GM12878 (cell line): Measurements from ENCODE around the gene PLEKHJ1. TPM values are rescaled to one million over a fixed set of nuclear protein-coding genes. Genes with fewer than 3 reads are reported as not detected.

Source experiments
- ATAC-seq: fragments of 200-7000 bp; cut with Tn5 transposase; 3 replicates; pipeline ENCODE4 v1.9.1; 2020; ENCODE audit warnings: mild to moderate bottlenecking, moderate library complexity
- BruUV-seq: library from RNA; stranded (reverse); fragments of 400-500 nt; replicated peaks from 2 replicates; lab custom pipeline; 2021; lab: Mats Ljungman, UMichigan
- CTCF ChIA-PET: fragments of 300-600 bp; sonication (Branson Sonifier 250); formaldehyde crosslinking; extraction: SDS; loops from one replicate; lab custom pipeline; 2021; ENCODE audit warnings: inconsistent platforms; lab: Yijun Ruan, JAX
- POLR2A ChIA-PET: fragments of 350-600 bp; formaldehyde crosslinking; extraction: SDS; loops from one replicate; lab custom pipeline; 2021; ENCODE audit warnings: inconsistent platforms; lab: Charles Lee
- RAD21 ChIA-PET: fragments of 300-600 bp; sonication (Branson Sonifier 250); formaldehyde crosslinking; loops from one replicate; lab custom pipeline; 2023; ENCODE audit warnings: antibody characterized with exemption; ENCODE audit not compliant: unreplicated experiment; lab: Charles Lee
- SMC1A ChIA-PET: fragments of 300-600 bp; sonication (Branson Sonifier 250); formaldehyde crosslinking; loops from one replicate; lab custom pipeline; 2023; ENCODE audit not compliant: unreplicated experiment, uncharacterized antibody; lab: Charles Lee
- DNase-seq: peaks from one replicate; pipeline ENCODE4 v3.0.0-alpha.2; 2011; ENCODE audit warnings: low read depth, low spot score
- FAIRE-seq: peaks from 3 replicates; lab custom pipeline; 2011; peaks lifted over from hg19 to GRCh38; lab: Jason Lieb, UNC
- H2AFZ ChIP-seq: 2 replicates; pipeline ENCODE4 v1.6.0; 2011; ENCODE audit warnings: low read depth, low read length, control low read depth; ENCODE audit not compliant: control insufficient read depth
- H3K27ac ChIP-seq: 2 replicates; pipeline ENCODE4 v1.5.1; 2011; ENCODE audit warnings: control low read depth; ENCODE audit not compliant: control insufficient read depth, insufficient read depth
- H3K27me3 ChIP-seq, 2 experiments: replicated peaks in 1 of 2; 2 replicates each; pipeline versions ENCODE4 v1.6.0 to v1.6.1; 2011; ENCODE audit warnings: low read length in 1 of 2; ENCODE audit not compliant: control insufficient read depth in 2 of 2, insufficient read depth in 2 of 2
- H3K36me3 ChIP-seq, 2 experiments: 2 replicates each; pipeline ENCODE4 v1.5.1; 2011; ENCODE audit warnings: low read length in 1 of 2; ENCODE audit not compliant: control insufficient read depth in 2 of 2, insufficient read depth in 2 of 2
- H3K4me1 ChIP-seq: 2 replicates; pipeline ENCODE4 v1.6.1; 2011; ENCODE audit warnings: mild to moderate bottlenecking, low read length, moderate library complexity, mixed read lengths; ENCODE audit not compliant: control insufficient read depth, insufficient read depth
- H3K4me2 ChIP-seq: 2 replicates; pipeline ENCODE4 v1.6.0; 2011; ENCODE audit warnings: control low read depth; ENCODE audit not compliant: control insufficient read depth, insufficient read depth
- H3K4me3 ChIP-seq: fragments of 200-600 bp; sonication (generic); 2 replicates; pipeline ENCODE4 v1.5.1; 2016
- H3K79me2 ChIP-seq: 2 replicates; pipeline ENCODE4 v1.6.0; 2011; ENCODE audit warnings: low read length; ENCODE audit not compliant: control insufficient read depth, insufficient read depth
- H3K9ac ChIP-seq: 2 replicates; pipeline ENCODE4 v1.8.0; 2011; ENCODE audit warnings: low read length, control low read depth, mixed read lengths; ENCODE audit not compliant: control insufficient read depth, insufficient read depth
- H3K9me3 ChIP-seq: replicated peaks from 3 replicates; pipeline ENCODE4 v1.5.1; 2011; ENCODE audit warnings: mild to moderate bottlenecking, low read length; ENCODE audit not compliant: control insufficient read depth, insufficient read depth
- H4K20me1 ChIP-seq: 2 replicates; pipeline ENCODE4 v1.6.0; 2011; ENCODE audit not compliant: control insufficient read depth, insufficient read depth
- ASH2L ChIP-seq: fragments of 300-600, 200-600 bp; sonication (generic); IDR thresholded peaks from 2 replicates; pipeline ENCODE4 v1.6.1; 2017; ENCODE audit warnings: low read depth, mild to moderate bottlenecking, borderline replicate concordance
- BHLHE40 ChIP-seq, 2 experiments: fragments of 450-650 bp in 1 of 2; IDR thresholded peaks; 2 replicates each; pipeline ENCODE4 v1.6.1; 2011 to 2017; ENCODE audit warnings: low read depth in 2 of 2, borderline replicate concordance in 1 of 2, improper control_type of control experiment in 1 of 2, low read length in 1 of 2, mild to moderate bottlenecking in 1 of 2
- KDM1A ChIP-seq: fragments of 200-600 bp; sonication (generic); IDR thresholded peaks from 2 replicates; pipeline ENCODE4 v1.6.1; 2016; ENCODE audit warnings: borderline replicate concordance
- NFYB ChIP-seq: IDR thresholded peaks from 2 replicates; pipeline ENCODE4 v1.6.1; 2011; ENCODE audit warnings: low read depth, mild to moderate bottlenecking, low read length, improper control_type of control experiment, moderate library complexity; ENCODE audit not compliant: insufficient read depth
- SMAD1 ChIP-seq: fragments of 450-650 bp; IDR thresholded peaks from 2 replicates; pipeline ENCODE4 v1.6.1; 2018; ENCODE audit warnings: mild to moderate bottlenecking, low read depth; ENCODE audit not compliant: partially characterized antibody
- WRNIP1 ChIP-seq: IDR thresholded peaks from 2 replicates; pipeline ENCODE4 v1.6.1; 2011; ENCODE audit warnings: low read depth, low read length, improper control_type of control experiment, borderline replicate concordance
- WGBS: methylation state at CpG from one replicate; pipeline ENCODE4 v1.1.6; 2016; ENCODE audit warnings: low lambda C conversion rate; ENCODE audit not compliant: insufficient replicate concordance, insufficient coverage; ENCODE audit errors: missing lambda C conversion rate; 5-methylcytosine and 5-hydroxymethylcytosine counted together
- in situ Hi-C: fragments of 300-500 bp; cut with MboI; formaldehyde crosslinking; loops from 9 replicates; pipeline ENCODE4 v1.14.3; 2018; ENCODE audit warnings: mixed read lengths
- intact Hi-C: fragments of 100-400 bp; cut with micrococcal nuclease; formaldehyde crosslinking; loops from one replicate; pipeline ENCODE4 v1.14.2; 2022; ENCODE audit not compliant: unreplicated experiment
- polyA plus RNA-seq, 11 experiments: library from polyadenylated mRNA; depleted of rRNA in 4 of 11; unstranded in 6 of 11; stranded (reverse) in 5 of 11; fragments of >200 nt; fragmentation: Nextera tagmentation in 4 of 11; fragmentation: Illumina TruSeq in 1 of 11; extraction: Ambion mirVana in 4 of 11; extraction: Trizol in 1 of 11; gene quantifications; 1 replicate in 1 of 11; 2 replicates in 10 of 11; pipeline versions ENCODE4 v1.2.1 to v1.2.3, GENCODE V29; 2011 to 2016; ENCODE audit warnings: inconsistent platforms in 2 of 11, missing spikeins in 2 of 11, low read depth in 1 of 11
- total RNA-seq, 4 experiments: library from RNA; depleted of rRNA in 3 of 4; stranded (reverse); fragments of >200 nt in 3 of 4; fragmentation: Illumina TruSeq in 1 of 4; extraction: Trizol in 1 of 4; gene quantifications; 2 replicates each; pipeline versions ENCODE4 v1.2.1 to v1.2.3, GENCODE V29; 2013 to 2021

Gene PLEKHJ1
- total and polyA plus RNA-seq, 10 of the 15 experiments (the other 5 are each of a cell fraction or from before 2014, with no cell fraction given) = 1.3 to 133 (median 75.0) TPM

GRCh38 chr19:2252797-2253105 is 16.6 kb upstream of the PLEKHJ1 start:
- H3K36me3 ChIP-seq = peaks cover 0 to 7% of the 10 kb centered on the region in 2 experiments; a peak in 2 of 4 replicates
- peaks cover 14 to 19% of the 10 kb centered on the region in 2 experiments; a peak in 3 of 4 replicates for H3K27me3 ChIP-seq
- no peaks in the 10 kb centered on the region; the same call in 2 of the 3 replicates for H3K9me3 ChIP-seq
- FAIRE-seq (no peak), DNase-seq (no peak), ATAC-seq (no peak; the same call in 2 of the 3 replicates)
- H3K4me2 ChIP-seq = peak overlapping the region; percentile 60
- H3K79me2 ChIP-seq = no peaks in the 10 kb centered on the region
- ChIA-PET SMC1A (no interaction called here), POLR2A (no interaction called here), CTCF (interaction anchor here (0.5 to 1.3 kb wide), 4 partner anchors 14 to 140 kb away, joined by 3 to 5 read pairs (median 4); no protein-coding TSS in a partner anchor), RAD21 (no interaction called here)
- H4K20me1 ChIP-seq = no peaks in the 10 kb centered on the region
- in situ Hi-C loops = no loop called here
- no peak overlapping the region for H2AFZ ChIP-seq
- intact Hi-C loops = no loop called here
- peaks cover 4% of the 10 kb centered on the region for H3K4me1 ChIP-seq
- under 1% methylated on average over 18 of the region's 18 CpGs for WGBS
- peak overlapping the region; percentile 32; the same call in 1 of the 2 replicates for H3K4me3 ChIP-seq
- H3K9ac ChIP-seq = no peak overlapping the region
- no TSS peak for BruUV-seq
- TF ChIP-seq NFYB = no peak
- TF ChIP-seq BHLHE40 (IDR thresholded peaks at IDR 0.05; ENCODE audit: borderline replicate concordance in 1 of 2, low read depth in 2 of 2, low read length in 1 of 2) = peak in 1 of 2 experiments; percentile 31; a peak in 1 of 4 replicates
- no peak for TF ChIP-seq SMAD1
- no peak for TF ChIP-seq ASH2L
- TF ChIP-seq KDM1A = no peak
- TF ChIP-seq WRNIP1 = no peak
- no peak overlapping the region for H3K27ac ChIP-seq
